ENCODE results near the gene ERC1. TPM values are rescaled to one million over a fixed set of nuclear protein-coding genes. Genes with fewer than 3 reads are reported as not detected.

Gene ERC1
- total RNA-seq, 4 donors from 2014 or later, result 50.0 to 88.1 (median 59.7) TPM

DNA sequence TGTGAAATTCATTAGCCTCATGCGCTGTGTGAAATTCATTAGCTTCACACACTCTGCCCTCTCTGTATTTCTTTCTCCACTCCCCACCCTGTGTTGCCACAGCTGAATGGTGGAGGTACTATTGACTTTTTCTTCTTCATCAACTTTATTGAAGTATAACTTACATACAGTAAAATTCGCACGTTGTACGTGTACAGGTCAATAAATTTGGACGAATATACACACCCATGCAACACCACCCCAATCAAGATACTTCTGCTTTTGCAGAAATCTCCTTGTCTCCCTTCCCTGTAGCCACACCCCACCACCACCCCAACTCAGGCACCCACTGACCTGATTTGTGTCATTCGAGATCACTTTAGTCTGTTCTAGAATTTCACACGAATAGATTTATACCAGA, 551.6 kb downstream of the ERC1 start:
- intact Hi-C loops (cut with DNase I), result no loop called here
- Histone ChIP-seq H3K4me1 (no peaks in the 10 kb centered on the region), H3K27ac (replicated peaks in 1 of 4) (no peak overlapping the region), H3K27me3 (no peaks in the 10 kb centered on the region), H3K4me3 (no peak overlapping the region), H3K36me3 (no peaks in the 10 kb centered on the region), H3K9me3 (peaks cover 0 to 7% (median 0%) of the 10 kb centered on the region in 4 donors)
- TF ChIP-seq POLR2AphosphoS5 (IDR thresholded peaks at IDR 0.05) (no peak), POLR2A (IDR thresholded peaks at IDR 0.05; ENCODE audit: low read depth) (no peak), CTCF (IDR thresholded peaks at IDR 0.05) (no peak), EP300 (IDR thresholded peaks at IDR 0.05) (no peak)
- 94% methylated on average over 7 of the region's 7 CpGs for WGBS
- DNase-seq (ENCODE audit: extremely low spot score), result no peak

GRCh38 chr12:1544996-1545700, 554.1 kb downstream of the ERC1 start:
- peaks cover 0 to 7% (median 0%) of the 10 kb centered on the region in 4 donors for H3K9me3 ChIP-seq
- intact Hi-C loops (cut with DNase I), result no loop called here
- TF ChIP-seq EP300 (IDR thresholded peaks at IDR 0.05) (no peak), CTCF (IDR thresholded peaks at IDR 0.05) (peak; percentile 12 to 30 (median 28))
- no peaks in the 10 kb centered on the region for H3K4me1 ChIP-seq
- no peak for DNase-seq (ENCODE audit: extremely low spot score)
- H3K36me3 ChIP-seq, result no peaks in the 10 kb centered on the region
- 40% methylated on average over 7 of the region's 7 CpGs for WGBS
- H3K27me3 ChIP-seq, result no peaks in the 10 kb centered on the region
- peak overlapping the region in 1 of 4 donors; percentile 21 for H3K4me3 ChIP-seq
- H3K27ac ChIP-seq (replicated peaks in 1 of 4), result no peak overlapping the region

Other genes starting within 250 kb of the ERC1 start
- gene WNK1, start 238.6 kb upstream of the ERC1 start, total RNA-seq, result 100 to 1,000 TPM; 137 to 250 (median 158) TPM
- gene RAD52, start 41.5 kb upstream of the ERC1 start, total RNA-seq, result 10 to 100 TPM in 3 of 4 donors, 1 to 10 TPM in 1; 6.6 to 18.8 (median 11.6) TPM

Data from esophagus muscularis mucosa (tissue), 4 donors.